ENCODE measurements around the gene GHDC. TPM values are rescaled to one million over a fixed set of nuclear protein-coding genes. Genes with fewer than 3 reads are reported as not detected.
"Not testable (repeated sequence)": the region's sequence is repeated elsewhere in the genome, so short reads cannot be mapped to it uniquely, and the experiment has no call there.

Gene GHDC
- total and polyA plus RNA-seq, 9 donors, result 9.2 to 40.1 (median 30.4) TPM

- no peaks in the 10 kb centered on the region for H3K9me3 ChIP-seq
- DNase-seq, result no peak
- H3K27me3 ChIP-seq, result no peaks in the 10 kb centered on the region
- WGBS, 3 donors, result 86 to 92% (median 89%) methylated on average over 6 of the region's 6 CpGs
- TF ChIP-seq EP300 (IDR thresholded peaks at IDR 0.05) (no peak), CTCF (IDR thresholded peaks at IDR 0.05) (no peak), POLR2A (IDR thresholded peaks at IDR 0.05) (no peak)
- H3K4me3 ChIP-seq, result no peak overlapping the region
- intact Hi-C loops (cut with DNase I), result no loop called here
- peak overlapping the region in 1 of 2 donors; percentile 78 for H3K27ac ChIP-seq
- no peaks in the 10 kb centered on the region for H3K36me3 ChIP-seq
- H3K4me1 ChIP-seq (ENCODE audit: insufficient read depth), result peaks cover 4% of the 10 kb centered on the region
These were observed 15.8 kb upstream of the GHDC start for GRCh38 chr17:42210046-42210445.

GRCh38 chr17:42206153-42206612 is 11.9 kb upstream of the GHDC start:
- H3K27me3 ChIP-seq; H3K27ac ChIP-seq; H3K4me1 ChIP-seq (ENCODE audit: insufficient read depth); H3K4me3 ChIP-seq; intact Hi-C loops (cut with DNase I); H3K9me3 ChIP-seq; H3K36me3 ChIP-seq; DNase-seq: not testable (repeated sequence)
- WGBS, 3 donors, result 81 to 90% (median 86%) methylated on average over 8 of the region's 8 CpGs

- no peak overlapping the region for H3K27ac ChIP-seq
- TF ChIP-seq EP300 (IDR thresholded peaks at IDR 0.05), result no peak
- no peak for TF ChIP-seq CTCF (IDR thresholded peaks at IDR 0.05)
- no peak for TF ChIP-seq POLR2A (IDR thresholded peaks at IDR 0.05)
- no peaks in the 10 kb centered on the region for H3K27me3 ChIP-seq
- no peaks in the 10 kb centered on the region for H3K4me1 ChIP-seq (ENCODE audit: insufficient read depth)
- intact Hi-C loops (cut with DNase I), result no loop called here
- WGBS, 3 donors, result 89 to 98% (median 96%) methylated on average over 2 of the region's 2 CpGs
- H3K4me3 ChIP-seq, result no peak overlapping the region
- no peaks in the 10 kb centered on the region for H3K36me3 ChIP-seq
- no peaks in the 10 kb centered on the region for H3K9me3 ChIP-seq
- DNase-seq, result no peak
These were observed 9.1 kb upstream of the GHDC start for GRCh38 chr17:42203354-42203753.

GRCh38 chr17:42202696-42203095 is 8.4 kb upstream of the GHDC start:
- Histone ChIP-seq H3K9me3 (no peaks in the 10 kb centered on the region), H3K27me3 (no peaks in the 10 kb centered on the region), H3K36me3 (no peaks in the 10 kb centered on the region), H3K27ac (no peak overlapping the region), H3K4me1 (ENCODE audit: insufficient read depth) (no peaks in the 10 kb centered on the region), H3K4me3 (no peak overlapping the region)
- intact Hi-C loops (cut with DNase I), result no loop called here
- TF ChIP-seq EP300 (IDR thresholded peaks at IDR 0.05) (no peak), CTCF (IDR thresholded peaks at IDR 0.05) (no peak), POLR2A (IDR thresholded peaks at IDR 0.05) (no peak)
- WGBS, 3 donors, result 70 to 87% (median 80%) methylated on average over 5 of the region's 5 CpGs
- no peak for DNase-seq

GRCh38 chr17:42202159-42202558 is 7.9 kb upstream of the GHDC start:
- Histone ChIP-seq H3K27me3 (no peaks in the 10 kb centered on the region), H3K4me1 (ENCODE audit: insufficient read depth) (no peaks in the 10 kb centered on the region), H3K4me3 (no peak overlapping the region), H3K9me3 (no peaks in the 10 kb centered on the region), H3K27ac (peak overlapping the region in 1 of 2 donors; percentile 39), H3K36me3 (no peaks in the 10 kb centered on the region)
- intact Hi-C loops (cut with DNase I), result no loop called here
- 90 to 96% (median 94%) methylated on average over 6 of the region's 6 CpGs for WGBS, 3 donors
- no peak for DNase-seq
- TF ChIP-seq POLR2A (IDR thresholded peaks at IDR 0.05), result no peak
- TF ChIP-seq EP300 (IDR thresholded peaks at IDR 0.05), result no peak
- TF ChIP-seq CTCF (IDR thresholded peaks at IDR 0.05), result no peak
